ENCODE results near the gene SLC12A8.

Gene SLC12A8

DNA sequence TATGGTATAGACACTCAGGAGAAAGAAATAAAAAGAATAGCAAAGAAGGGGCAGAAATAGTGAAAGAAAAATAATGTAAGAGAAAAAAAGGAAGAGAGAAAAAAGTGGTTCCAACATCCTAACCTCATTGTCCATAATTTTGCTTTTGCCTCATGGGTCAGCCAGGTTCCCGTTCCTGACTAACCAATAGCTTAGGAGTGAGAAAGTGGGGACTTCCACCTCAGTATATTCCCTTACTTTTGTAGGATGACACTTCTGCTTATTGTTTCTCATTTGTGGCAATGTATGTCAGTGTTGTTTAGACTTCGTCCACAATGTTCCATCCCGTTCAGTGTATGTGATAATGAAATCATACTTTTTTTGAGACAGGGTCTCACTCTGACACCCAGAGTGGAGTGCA lies 9.3 kb upstream of the SLC12A8 start:
- H2AFZ ChIP-seq (ENCODE audit: low read length), result no peak overlapping the region
- no peak overlapping the region for H3K9ac ChIP-seq (ENCODE audit: low read depth, low read length, poor library complexity, severe bottlenecking)
- H3K27me3 ChIP-seq (ENCODE audit: insufficient read depth, low read length, poor library complexity, severe bottlenecking), result no peaks in the 10 kb centered on the region
- H3K79me2 ChIP-seq (ENCODE audit: insufficient read depth, low read length), result no peaks in the 10 kb centered on the region
- H3K4me1 ChIP-seq (ENCODE audit: insufficient read depth, low read length, poor library complexity, severe bottlenecking), result peaks cover 4% of the 10 kb centered on the region
- H3K9me2 ChIP-seq (replicated peaks; ENCODE audit: low read depth, low read length), result no peaks in the 10 kb centered on the region
- no peak overlapping the region for H3K4me2 ChIP-seq (ENCODE audit: low read depth, low read length, poor library complexity, severe bottlenecking)
- no peak overlapping the region for H3K4me3 ChIP-seq (ENCODE audit: low read length, poor library complexity, severe bottlenecking)
- H3K9me3 ChIP-seq (ENCODE audit: insufficient read depth, low read depth, low read length), result no peaks in the 10 kb centered on the region
- no peaks in the 10 kb centered on the region for H3K36me3 ChIP-seq (ENCODE audit: insufficient read depth, low read length)
- no peaks in the 10 kb centered on the region for H3F3A ChIP-seq (ENCODE audit: low read depth)
- no peak for TF ChIP-seq EZH2phosphoT487 (IDR thresholded peaks at IDR 0.05; ENCODE audit: borderline replicate concordance)
- H4K20me1 ChIP-seq (ENCODE audit: insufficient read depth, low read length, poor library complexity, severe bottlenecking), result no peaks in the 10 kb centered on the region

- no peaks in the 10 kb centered on the region for H3K9me2 ChIP-seq (replicated peaks; ENCODE audit: low read depth, low read length)
- no peaks in the 10 kb centered on the region for H3K9me3 ChIP-seq (ENCODE audit: insufficient read depth, low read depth, low read length)
- TF ChIP-seq CTCF (conservative IDR thresholded peaks at IDR 0.05; ENCODE audit: low read length) (no peak), EZH2phosphoT487 (IDR thresholded peaks at IDR 0.05; ENCODE audit: borderline replicate concordance) (no peak)
- no peaks in the 10 kb centered on the region for H3K79me2 ChIP-seq (ENCODE audit: insufficient read depth, low read length)
- H3K36me3 ChIP-seq (ENCODE audit: insufficient read depth, low read length), result no peaks in the 10 kb centered on the region
- H4K20me1 ChIP-seq (ENCODE audit: insufficient read depth, low read length, poor library complexity, severe bottlenecking), result no peaks in the 10 kb centered on the region
- H3K4me1 ChIP-seq (ENCODE audit: insufficient read depth, low read length, poor library complexity, severe bottlenecking), result peaks cover 4% of the 10 kb centered on the region
- no peaks in the 10 kb centered on the region for H3F3A ChIP-seq (ENCODE audit: low read depth)
- H3K27me3 ChIP-seq (ENCODE audit: insufficient read depth, low read length, poor library complexity, severe bottlenecking), result no peaks in the 10 kb centered on the region
- H3K4me3 ChIP-seq (ENCODE audit: low read length, poor library complexity, severe bottlenecking), result no peak overlapping the region
- no peak overlapping the region for H3K9ac ChIP-seq (ENCODE audit: low read depth, low read length, poor library complexity, severe bottlenecking)
- H3K4me2 ChIP-seq (ENCODE audit: low read depth, low read length, poor library complexity, severe bottlenecking), result no peak overlapping the region
- H2AFZ ChIP-seq (ENCODE audit: low read length), result no peak overlapping the region
Measured at GRCh38 chr3:125220727-125221429, 8.3 kb upstream of the SLC12A8 start.

- Histone ChIP-seq H3K4me3 (ENCODE audit: low read length, poor library complexity, severe bottlenecking) (no peak overlapping the region), H3K9me2 (replicated peaks; ENCODE audit: low read depth, low read length) (no peaks in the 10 kb centered on the region), H3K36me3 (ENCODE audit: insufficient read depth, low read length) (no peaks in the 10 kb centered on the region), H3K4me2 (ENCODE audit: low read depth, low read length, poor library complexity, severe bottlenecking) (no peak overlapping the region), H3K9ac (ENCODE audit: low read depth, low read length, poor library complexity, severe bottlenecking) (no peak overlapping the region), H4K20me1 (ENCODE audit: insufficient read depth, low read length, poor library complexity, severe bottlenecking) (no peaks in the 10 kb centered on the region), H3K27me3 (ENCODE audit: insufficient read depth, low read length, poor library complexity, severe bottlenecking) (no peaks in the 10 kb centered on the region), H3F3A (ENCODE audit: low read depth) (no peaks in the 10 kb centered on the region), H3K79me2 (ENCODE audit: insufficient read depth, low read length) (no peaks in the 10 kb centered on the region), H2AFZ (ENCODE audit: low read length) (no peak overlapping the region), H3K9me3 (ENCODE audit: insufficient read depth, low read depth, low read length) (no peaks in the 10 kb centered on the region), H3K4me1 (ENCODE audit: insufficient read depth, low read length, poor library complexity, severe bottlenecking) (peaks cover 4% of the 10 kb centered on the region)
- TF ChIP-seq CTCF (conservative IDR thresholded peaks at IDR 0.05; ENCODE audit: low read length) (no peak), EZH2phosphoT487 (IDR thresholded peaks at IDR 0.05; ENCODE audit: borderline replicate concordance) (no peak)
Measured at GRCh38 chr3:125220183-125220582, 7.6 kb upstream of the SLC12A8 start.

DNA sequence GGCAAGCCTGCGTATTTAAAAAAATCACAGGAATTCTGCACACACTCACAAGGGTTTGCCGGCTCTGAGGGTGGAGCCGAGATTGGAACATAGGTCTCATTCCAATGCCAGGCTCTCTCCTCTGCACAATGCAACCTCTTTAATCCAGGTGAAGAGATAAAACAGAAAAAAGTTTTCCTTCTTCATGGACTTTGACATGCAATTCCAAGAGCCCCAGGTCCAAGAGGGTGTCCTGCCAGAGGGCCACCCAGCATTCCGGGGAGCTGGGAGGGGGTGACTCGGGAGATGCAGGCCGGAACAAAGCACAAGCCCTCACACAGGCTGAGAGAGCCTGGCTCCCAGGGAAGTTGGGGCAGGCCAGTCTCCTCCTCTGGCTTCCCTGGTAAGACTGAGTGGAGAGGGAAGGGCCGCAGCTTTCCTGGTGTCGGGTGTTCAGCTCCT lies 6.7 kb upstream of the SLC12A8 start:
- no peaks in the 10 kb centered on the region for H3K9me3 ChIP-seq (ENCODE audit: insufficient read depth, low read depth, low read length)
- peaks cover 7% of the 10 kb centered on the region for H3K4me1 ChIP-seq (ENCODE audit: insufficient read depth, low read length, poor library complexity, severe bottlenecking)
- TF ChIP-seq EZH2phosphoT487 (IDR thresholded peaks at IDR 0.05; ENCODE audit: borderline replicate concordance), result no peak
- no peak for TF ChIP-seq CTCF (conservative IDR thresholded peaks at IDR 0.05; ENCODE audit: low read length)
- H3K9ac ChIP-seq (ENCODE audit: low read depth, low read length, poor library complexity, severe bottlenecking), result no peak overlapping the region
- H3K9me2 ChIP-seq (replicated peaks; ENCODE audit: low read depth, low read length), result no peaks in the 10 kb centered on the region
- H3F3A ChIP-seq (ENCODE audit: low read depth), result no peaks in the 10 kb centered on the region
- no peaks in the 10 kb centered on the region for H3K79me2 ChIP-seq (ENCODE audit: insufficient read depth, low read length)
- no peaks in the 10 kb centered on the region for H3K27me3 ChIP-seq (ENCODE audit: insufficient read depth, low read length, poor library complexity, severe bottlenecking)
- no peak overlapping the region for H2AFZ ChIP-seq (ENCODE audit: low read length)
- no peak overlapping the region for H3K4me2 ChIP-seq (ENCODE audit: low read depth, low read length, poor library complexity, severe bottlenecking)
- no peak overlapping the region for H3K4me3 ChIP-seq (ENCODE audit: low read length, poor library complexity, severe bottlenecking)
- no peaks in the 10 kb centered on the region for H3K36me3 ChIP-seq (ENCODE audit: insufficient read depth, low read length)
- no peaks in the 10 kb centered on the region for H4K20me1 ChIP-seq (ENCODE audit: insufficient read depth, low read length, poor library complexity, severe bottlenecking)

Measured in Loucy (cell line).